ENCODE results near the gene RENBP.

RENBP gene

DNA sequence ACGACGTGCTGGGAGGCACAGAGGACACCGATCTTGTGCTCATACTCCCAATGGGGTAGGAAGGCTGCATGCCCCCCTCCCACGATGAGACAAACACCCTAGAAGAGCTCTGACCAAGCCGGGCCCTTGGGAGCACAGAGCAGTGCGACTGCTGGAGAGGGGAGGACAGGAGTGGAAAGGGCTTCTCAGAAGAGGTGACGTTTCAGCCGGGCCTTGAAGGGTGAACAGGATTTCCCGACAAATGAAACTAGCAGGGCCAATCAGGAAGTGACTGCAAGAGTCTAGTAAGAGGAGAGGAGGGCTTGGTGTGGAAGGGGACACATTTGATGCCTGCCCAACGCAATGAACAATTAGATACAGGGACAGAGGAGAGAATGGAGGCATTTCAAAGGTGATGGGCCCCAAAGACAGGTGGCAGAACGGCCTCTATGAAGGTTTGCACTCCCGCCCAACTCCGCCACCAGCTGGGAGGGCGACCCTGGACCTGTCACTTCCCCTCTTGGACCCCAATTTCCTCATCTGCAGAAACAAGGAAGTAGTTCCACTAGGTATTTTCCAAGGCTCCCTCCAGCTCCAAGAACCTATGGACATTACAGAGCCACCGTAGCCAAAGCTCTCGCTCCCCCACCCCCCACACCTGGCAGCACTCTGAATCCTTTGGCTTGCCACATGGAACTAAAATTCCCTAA lies 23.2 kb upstream of the RENBP start:
- no peak for DNase-seq (ENCODE audit: low spot score)
- in situ Hi-C loops (cut with MboI; ENCODE audit: low sequenced_read_pairs, unreplicated experiment): no loop called here
- TF ChIP-seq, protein P1, sequence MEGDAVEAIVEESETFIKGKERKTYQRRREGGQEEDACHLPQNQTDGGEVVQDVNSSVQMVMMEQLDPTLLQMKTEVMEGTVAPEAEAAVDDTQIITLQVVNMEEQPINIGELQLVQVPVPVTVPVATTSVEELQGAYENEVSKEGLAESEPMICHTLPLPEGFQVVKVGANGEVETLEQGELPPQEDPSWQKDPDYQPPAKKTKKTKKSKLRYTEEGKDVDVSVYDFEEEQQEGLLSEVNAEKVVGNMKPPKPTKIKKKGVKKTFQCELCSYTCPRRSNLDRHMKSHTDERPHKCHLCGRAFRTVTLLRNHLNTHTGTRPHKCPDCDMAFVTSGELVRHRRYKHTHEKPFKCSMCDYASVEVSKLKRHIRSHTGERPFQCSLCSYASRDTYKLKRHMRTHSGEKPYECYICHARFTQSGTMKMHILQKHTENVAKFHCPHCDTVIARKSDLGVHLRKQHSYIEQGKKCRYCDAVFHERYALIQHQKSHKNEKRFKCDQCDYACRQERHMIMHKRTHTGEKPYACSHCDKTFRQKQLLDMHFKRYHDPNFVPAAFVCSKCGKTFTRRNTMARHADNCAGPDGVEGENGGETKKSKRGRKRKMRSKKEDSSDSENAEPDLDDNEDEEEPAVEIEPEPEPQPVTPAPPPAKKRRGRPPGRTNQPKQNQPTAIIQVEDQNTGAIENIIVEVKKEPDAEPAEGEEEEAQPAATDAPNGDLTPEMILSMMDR (IDR thresholded peaks at IDR 0.05; ENCODE audit: borderline replicate concordance, control extremely low read depth, extremely low read depth, insufficient read depth, missing control alignments): no peak

DNA sequence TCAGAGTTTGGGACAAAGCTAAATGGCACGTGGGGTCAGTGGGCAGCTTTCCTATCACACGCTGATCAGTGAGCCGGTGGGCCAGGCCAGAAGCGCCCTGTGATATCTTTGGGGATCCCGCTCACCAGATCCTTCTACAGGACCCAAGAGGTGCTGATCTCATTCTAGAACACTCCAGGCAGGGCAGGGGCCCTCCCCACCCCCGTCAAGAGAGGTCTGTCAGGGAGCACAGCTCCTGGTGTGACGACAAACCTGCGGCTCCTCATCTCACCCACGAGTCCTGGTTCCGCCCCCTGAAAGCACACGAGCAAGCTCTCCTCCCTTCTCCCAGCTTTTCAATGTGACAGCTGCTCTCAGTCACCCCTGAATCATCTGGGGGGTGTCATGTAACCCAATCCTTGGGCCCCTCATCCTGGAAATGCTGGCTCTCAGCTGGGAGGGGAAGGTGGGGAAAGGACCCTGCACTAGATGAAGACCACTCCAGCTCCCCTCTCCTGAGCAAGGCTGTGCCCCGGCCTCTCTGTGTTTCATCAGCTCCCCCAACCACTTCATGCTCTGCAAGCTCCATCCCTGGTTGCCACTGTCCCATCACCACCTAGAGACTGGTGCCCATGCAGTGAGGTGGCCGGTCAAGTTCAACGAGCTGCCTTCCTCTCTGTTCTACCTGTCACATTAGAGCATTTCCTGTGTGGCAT lies 22.5 kb upstream of the RENBP start:
- no peak for DNase-seq (ENCODE audit: low spot score)
- TF ChIP-seq, protein P1 (IDR thresholded peaks at IDR 0.05; ENCODE audit: borderline replicate concordance, control extremely low read depth, extremely low read depth, insufficient read depth, missing control alignments): no peak
- in situ Hi-C loops (cut with MboI; ENCODE audit: low sequenced_read_pairs, unreplicated experiment): no loop called here

DNA sequence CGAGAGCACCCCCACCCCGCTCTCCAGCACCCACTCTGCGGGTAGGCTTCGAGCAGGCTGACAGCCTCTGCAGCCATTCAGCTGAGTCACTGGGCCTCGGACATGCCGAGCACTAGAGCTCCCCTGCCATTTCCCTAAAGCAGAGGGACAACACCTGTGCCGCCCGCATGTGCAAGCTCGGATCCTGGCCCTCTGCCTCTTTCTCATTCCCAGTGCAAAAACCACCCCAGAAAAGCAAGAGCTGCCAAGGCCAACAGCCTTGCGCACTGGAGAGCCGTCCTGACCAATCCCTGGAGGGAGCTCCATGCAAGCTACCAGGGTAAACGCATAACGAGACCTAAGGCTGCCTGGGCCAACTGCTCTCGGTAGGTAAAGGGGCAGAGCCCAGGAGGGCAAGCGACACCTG lies 21.8 kb upstream of the RENBP start:
- TF ChIP-seq, protein P1 (IDR thresholded peaks at IDR 0.05; ENCODE audit: borderline replicate concordance, control extremely low read depth, extremely low read depth, insufficient read depth, missing control alignments): no peak
- in situ Hi-C loops (cut with MboI; ENCODE audit: low sequenced_read_pairs, unreplicated experiment): no loop called here
- no peak for DNase-seq (ENCODE audit: low spot score)

DNA sequence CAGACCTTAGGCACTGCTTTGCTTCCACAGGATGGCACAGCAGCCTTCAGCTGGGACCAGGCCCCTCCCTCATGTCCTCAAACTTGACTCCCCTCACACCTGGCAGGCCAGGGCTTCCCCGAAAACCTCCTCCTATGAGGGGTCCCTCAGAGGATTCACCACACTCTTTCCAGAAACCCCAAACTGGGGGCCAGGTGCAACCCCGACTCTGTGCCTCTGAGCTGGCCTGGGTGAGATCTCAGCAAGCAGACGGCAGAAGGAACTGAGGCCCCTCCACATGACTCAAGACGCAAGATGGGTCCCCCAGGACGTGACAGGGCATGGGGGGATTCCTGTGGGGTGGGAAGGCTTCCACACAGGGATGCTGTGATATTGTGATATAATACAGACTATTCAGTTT lies 21.0 kb upstream of the RENBP start:
- no peak for DNase-seq (ENCODE audit: low spot score)
- in situ Hi-C loops (cut with MboI; ENCODE audit: low sequenced_read_pairs, unreplicated experiment): no loop called here
- TF ChIP-seq, protein P1 (IDR thresholded peaks at IDR 0.05; ENCODE audit: borderline replicate concordance, control extremely low read depth, extremely low read depth, insufficient read depth, missing control alignments): no peak

DNA sequence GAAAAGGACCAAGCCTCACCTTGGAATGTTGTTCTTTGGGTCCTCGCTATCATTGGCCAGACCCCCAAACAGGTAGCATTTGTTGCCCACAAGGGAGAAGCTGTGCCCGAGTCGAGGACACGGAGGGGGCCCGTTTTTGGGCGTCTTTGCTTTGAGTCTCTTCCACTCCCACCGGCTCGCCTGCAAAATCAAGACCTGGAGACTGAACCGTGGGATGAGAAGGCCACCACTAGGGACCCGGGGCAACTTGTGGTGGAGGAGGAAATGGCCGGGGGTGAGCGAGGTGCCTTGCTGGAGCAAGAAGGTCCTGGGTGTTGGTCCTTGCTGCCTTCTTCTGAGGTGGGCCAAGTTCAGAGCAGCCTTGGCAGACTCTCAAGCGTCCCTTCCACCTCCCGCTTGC lies 19.7 kb upstream of the RENBP start:
- TF ChIP-seq, protein P1 (IDR thresholded peaks at IDR 0.05; ENCODE audit: borderline replicate concordance, control extremely low read depth, extremely low read depth, insufficient read depth, missing control alignments): no peak
- in situ Hi-C loops (cut with MboI; ENCODE audit: low sequenced_read_pairs, unreplicated experiment): no loop called here
- DNase-seq (ENCODE audit: low spot score): no peak

DNA sequence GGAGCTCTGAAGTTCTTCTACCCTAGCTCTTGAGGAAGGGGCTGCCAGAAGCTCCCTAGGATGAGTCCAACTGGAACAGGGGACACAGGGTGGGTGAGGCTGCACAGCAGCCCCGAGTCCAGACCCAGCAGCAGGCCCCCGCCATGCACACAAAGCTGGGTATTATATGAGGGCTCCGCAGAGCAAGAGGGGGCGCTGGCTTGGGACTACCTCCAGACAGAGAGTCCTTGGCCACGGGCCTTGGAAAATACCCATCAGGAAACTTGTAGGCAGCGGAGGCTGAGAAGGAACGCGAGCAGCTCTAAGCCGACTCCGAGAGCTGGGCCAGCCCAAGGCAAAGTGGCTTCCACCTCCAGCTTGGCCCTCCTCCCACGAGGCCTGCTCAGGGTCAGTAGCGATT lies 19.1 kb upstream of the RENBP start:
- TF ChIP-seq, protein P1 (IDR thresholded peaks at IDR 0.05; ENCODE audit: borderline replicate concordance, control extremely low read depth, extremely low read depth, insufficient read depth, missing control alignments): no peak
- DNase-seq (ENCODE audit: low spot score): no peak
- in situ Hi-C loops (cut with MboI; ENCODE audit: low sequenced_read_pairs, unreplicated experiment): no loop called here
